Measurements from ENCODE around the gene DLGAP1.
A peak's percentile ranks its signal among the peaks of the same experiment; 100 is the strongest.

DLGAP1 gene

GRCh38 chr18:3799515-3799914 lies 655.6 kb downstream of the DLGAP1 start:
- no peak overlapping the region for H3K4me3 ChIP-seq (ENCODE audit: low read depth, low read length)
- H3K36me3 ChIP-seq (ENCODE audit: control insufficient read depth in 2 of 2, insufficient read depth in 1 of 2, low read length in 2 of 2): no peaks in the 10 kb centered on the region
- no peaks in the 10 kb centered on the region; the same call in 1 of the 2 replicates for H3K4me1 ChIP-seq (ENCODE audit: control insufficient read depth, insufficient read depth, low read length)
- CTCF ChIA-PET: interaction anchor here (0.5 to 0.9 kb wide), 3 partner anchors 19 to 200 kb away, joined by 3 to 5 read pairs (median 4); no protein-coding TSS in a partner anchor
- TF ChIP-seq ZNF585B (tag by site-specific recombination; IDR thresholded peaks at IDR 0.05): no peak
- peak; percentile 63 for TF ChIP-seq WT1 (tag by site-specific recombination; IDR thresholded peaks at IDR 0.05)
- peak; percentile 51 for TF ChIP-seq PRDM10 (tag by site-specific recombination; IDR thresholded peaks at IDR 0.05)
- TF ChIP-seq ZNF121 (tag by site-specific recombination; IDR thresholded peaks at IDR 0.05): no peak
- no peaks in the 10 kb centered on the region for H3K9me3 ChIP-seq (ENCODE audit: control insufficient read depth, insufficient read depth, low read depth, low read length)
- H3K27ac ChIP-seq (ENCODE audit: extremely low read depth, low read depth, low read length): no peak overlapping the region
- POLR2A ChIA-PET: interaction anchor here (0.7 kb wide), 1 partner anchor 45 kb away, joined by 5 read pairs; no protein-coding TSS in a partner anchor

DNA sequence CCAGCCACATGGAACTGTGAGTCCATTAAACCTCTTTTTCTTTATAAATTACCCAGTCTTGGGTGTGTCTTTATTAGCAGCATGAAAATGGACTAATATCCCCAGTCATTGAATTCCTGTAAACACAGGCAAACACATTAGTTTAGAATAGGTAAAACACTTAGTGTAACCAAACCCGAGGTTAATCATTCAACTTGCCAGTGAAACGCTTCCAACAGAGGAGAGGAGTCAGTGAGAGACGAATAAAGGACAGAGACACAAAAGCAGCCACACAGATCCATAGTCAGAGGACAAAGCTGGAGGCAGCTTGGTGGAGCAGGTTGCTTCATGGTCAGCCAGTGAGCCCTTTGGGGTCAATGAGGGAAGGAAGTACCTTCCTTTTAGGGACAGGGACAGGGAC lies 657.1 kb downstream of the DLGAP1 start:
- H3K36me3 ChIP-seq (ENCODE audit: control insufficient read depth in 2 of 2, insufficient read depth in 1 of 2, low read length in 2 of 2): no peaks in the 10 kb centered on the region
- ChIA-PET CTCF (no interaction called here), POLR2A (no interaction called here)
- H3K9me3 ChIP-seq (ENCODE audit: control insufficient read depth, insufficient read depth, low read depth, low read length): no peaks in the 10 kb centered on the region
- H3K27ac ChIP-seq (ENCODE audit: extremely low read depth, low read depth, low read length): no peak overlapping the region
- H3K4me3 ChIP-seq (ENCODE audit: low read depth, low read length): no peak overlapping the region
- H3K4me1 ChIP-seq (ENCODE audit: control insufficient read depth, insufficient read depth, low read length): no peaks in the 10 kb centered on the region; the same call in 1 of the 2 replicates
- TF ChIP-seq ZNF292 (tag by site-specific recombination; IDR thresholded peaks at IDR 0.05; ENCODE audit: borderline replicate concordance, low read depth) (no peak), ZNF610 (tag by site-specific recombination; IDR thresholded peaks at IDR 0.05; ENCODE audit: borderline replicate concordance) (no peak), ZNF549 (tag by site-specific recombination; IDR thresholded peaks at IDR 0.05) (no peak), ZNF747 (tag by site-specific recombination; IDR thresholded peaks at IDR 0.05) (no peak), ZNF16 (tag by site-specific recombination; IDR thresholded peaks at IDR 0.05; ENCODE audit: low read depth) (no peak), KLF8 (tag by site-specific recombination; IDR thresholded peaks at IDR 0.05) (no peak), KLF1 (tag by site-specific recombination; IDR thresholded peaks at IDR 0.05) (no peak), ZNF416 (tag by site-specific recombination; IDR thresholded peaks at IDR 0.05) (no peak), ZNF404 (tag by site-specific recombination; IDR thresholded peaks at IDR 0.05) (no peak), ZNF776 (tag by site-specific recombination; IDR thresholded peaks at IDR 0.05; ENCODE audit: borderline replicate concordance) (no peak), ZNF266 (tag by site-specific recombination; IDR thresholded peaks at IDR 0.05; ENCODE audit: low read depth) (no peak), ZBTB20 (tag by site-specific recombination; IDR thresholded peaks at IDR 0.05) (no peak), OSR2 (tag by site-specific recombination; IDR thresholded peaks at IDR 0.05) (no peak), ZNF202 (tag by site-specific recombination; IDR thresholded peaks at IDR 0.05; ENCODE audit: borderline replicate concordance) (no peak), ZNF707 (tag by site-specific recombination; IDR thresholded peaks at IDR 0.05) (no peak), ZNF664 (tag by site-specific recombination; IDR thresholded peaks at IDR 0.05) (no peak)
- TF ChIP-seq, protein P1, sequence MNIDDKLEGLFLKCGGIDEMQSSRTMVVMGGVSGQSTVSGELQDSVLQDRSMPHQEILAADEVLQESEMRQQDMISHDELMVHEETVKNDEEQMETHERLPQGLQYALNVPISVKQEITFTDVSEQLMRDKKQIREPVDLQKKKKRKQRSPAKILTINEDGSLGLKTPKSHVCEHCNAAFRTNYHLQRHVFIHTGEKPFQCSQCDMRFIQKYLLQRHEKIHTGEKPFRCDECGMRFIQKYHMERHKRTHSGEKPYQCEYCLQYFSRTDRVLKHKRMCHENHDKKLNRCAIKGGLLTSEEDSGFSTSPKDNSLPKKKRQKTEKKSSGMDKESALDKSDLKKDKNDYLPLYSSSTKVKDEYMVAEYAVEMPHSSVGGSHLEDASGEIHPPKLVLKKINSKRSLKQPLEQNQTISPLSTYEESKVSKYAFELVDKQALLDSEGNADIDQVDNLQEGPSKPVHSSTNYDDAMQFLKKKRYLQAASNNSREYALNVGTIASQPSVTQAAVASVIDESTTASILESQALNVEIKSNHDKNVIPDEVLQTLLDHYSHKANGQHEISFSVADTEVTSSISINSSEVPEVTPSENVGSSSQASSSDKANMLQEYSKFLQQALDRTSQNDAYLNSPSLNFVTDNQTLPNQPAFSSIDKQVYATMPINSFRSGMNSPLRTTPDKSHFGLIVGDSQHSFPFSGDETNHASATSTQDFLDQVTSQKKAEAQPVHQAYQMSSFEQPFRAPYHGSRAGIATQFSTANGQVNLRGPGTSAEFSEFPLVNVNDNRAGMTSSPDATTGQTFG (tag by site-specific recombination; IDR thresholded peaks at IDR 0.05; ENCODE audit: borderline replicate concordance): no peak
